A549 (cell line): ENCODE measurements around the gene STXBP6. TPM values are rescaled to one million over a fixed set of nuclear protein-coding genes. Genes with fewer than 3 reads are reported as not detected.

Experiments used
- ATAC-seq, 2 experiments: fragments of 200-7000 bp in 1 of 2; fragments of >200 bp in 1 of 2; cut with Nextera tagmentation in 1 of 2; cut with Tn5 transposase in 1 of 2; 3 replicates each; pipeline versions ENCODE4 v1.8.0 to v1.9.1; 2018 to 2020; ENCODE audit warnings: mild to moderate bottlenecking in 1 of 2, moderate library complexity in 1 of 2
- CTCF ChIA-PET: fragments of 300-600 bp; sonication (Branson Sonifier 250); formaldehyde crosslinking; extraction: SDS; loops from one replicate; lab custom pipeline; 2021; ENCODE audit warnings: antibody characterized with exemption, inconsistent platforms; lab: Yijun Ruan, JAX
- POLR2A ChIA-PET: fragments of 350-600 bp; formaldehyde crosslinking; extraction: SDS; loops from one replicate; lab custom pipeline; 2021; ENCODE audit warnings: antibody characterized with exemption, inconsistent platforms; lab: Yijun Ruan, JAX
- DNase-seq, 2 experiments: peaks; one replicate each; pipeline versions ENCODE4 v3.0.0 to v3.0.0-alpha.2; 2011 to 2016; ENCODE audit warnings: low read depth in 1 of 2, low spot score in 1 of 2
- FAIRE-seq: peaks from 2 replicates; lab custom pipeline; 2011; peaks lifted over from hg19 to GRCh38; lab: Jason Lieb, UNC
- H3K27ac ChIP-seq, 2 experiments: fragments of >200 bp; sonication (Bioruptor Twin); formaldehyde crosslinking; 3 replicates each; pipeline ENCODE4 v1.5.1; 2016 to 2017
- H3K4me1 ChIP-seq: fragments of >200 bp; sonication (Bioruptor Twin); formaldehyde crosslinking; 3 replicates; pipeline ENCODE4 v1.6.1; 2016
- H3K4me2 ChIP-seq: fragments of >200 bp; sonication (Bioruptor Twin); formaldehyde crosslinking; 3 replicates; pipeline ENCODE4 v1.6.1; 2016
- H3K4me3 ChIP-seq: fragments of >200 bp; sonication (Bioruptor Twin); formaldehyde crosslinking; 3 replicates; pipeline ENCODE4 v1.5.1; 2016
- H3K9me3 ChIP-seq: fragments of >200 bp; sonication (Bioruptor Twin); formaldehyde crosslinking; 3 replicates; pipeline ENCODE4 v1.6.1; 2016
- BHLHE40 ChIP-seq: IDR thresholded peaks from 2 replicates; pipeline ENCODE4 v1.6.1; 2012; ENCODE audit warnings: low read depth, low read length, inconsistent platforms
- CBX2 ChIP-seq: fragments of 200-600 bp; sonication (generic); IDR thresholded peaks from 2 replicates; pipeline ENCODE4 v1.6.1; 2016; ENCODE audit warnings: low read depth, mild to moderate bottlenecking, borderline replicate concordance
- CHD2 ChIP-seq: fragments of 150-350 bp; IDR thresholded peaks from 2 replicates; pipeline ENCODE4 v1.6.1; 2014; ENCODE audit warnings: low read length; ENCODE audit not compliant: partially characterized antibody
- CHD4 ChIP-seq: fragments of 200-600 bp; sonication (generic); IDR thresholded peaks from 2 replicates; pipeline ENCODE4 v1.6.1; 2016; ENCODE audit warnings: antibody characterized with exemption, mild to moderate bottlenecking, borderline replicate concordance
- CTCF ChIP-seq: fragments of >200 bp; sonication (Bioruptor Twin); formaldehyde crosslinking; IDR thresholded peaks from 3 replicates; pipeline ENCODE4 v1.5.1; 2016
- EP300 ChIP-seq, 2 experiments: fragments of >200 bp; sonication (Bioruptor Twin); formaldehyde crosslinking; IDR thresholded peaks; 2 replicates in 1 of 2; 3 replicates in 1 of 2; pipeline ENCODE4 v1.6.1; 2016 to 2017
- ESRRA ChIP-seq: fragments of 150-350 bp; IDR thresholded peaks from 2 replicates; pipeline ENCODE4 v1.6.1; 2014; ENCODE audit warnings: mild to moderate bottlenecking, low read length, borderline replicate concordance
- HOXB13 ChIP-seq: fragments of 250-450 bp; sonication (Bioruptor Pico); IDR thresholded peaks from 2 replicates; pipeline ENCODE4 v1.5.0; 2020; ENCODE audit warnings: low read depth, mild to moderate bottlenecking, moderate library complexity
- JUN ChIP-seq, 2 experiments: fragments of >200 bp; sonication (Bioruptor Twin); formaldehyde crosslinking; IDR thresholded peaks; 2 replicates in 1 of 2; 3 replicates in 1 of 2; pipeline ENCODE4 v1.6.1; 2016 to 2017
- KDM1A ChIP-seq: fragments of 200-600 bp; sonication (generic); IDR thresholded peaks from 2 replicates; pipeline ENCODE4 v1.6.1; 2016; ENCODE audit warnings: low read depth, mild to moderate bottlenecking
- KDM5A ChIP-seq: fragments of 200-600 bp; sonication (generic); IDR thresholded peaks from 2 replicates; pipeline ENCODE4 v1.6.1; 2016; ENCODE audit warnings: antibody characterized with exemption, mild to moderate bottlenecking
- NFE2L2 ChIP-seq: fragments of 150-350 bp; conservative IDR thresholded peaks from 2 replicates; pipeline ENCODE4 v1.6.1; 2014; ENCODE audit warnings: low read length
- NPAS2 ChIP-seq: fragments of 250-450 bp; sonication (Bioruptor Pico); IDR thresholded peaks from 2 replicates; pipeline ENCODE4 v1.8.0; 2022; ENCODE audit warnings: mild to moderate bottlenecking, moderate library complexity, borderline replicate concordance
- NR3C1 ChIP-seq: fragments of >200 bp; sonication (Bioruptor Twin); formaldehyde crosslinking; IDR thresholded peaks from 3 replicates; pipeline ENCODE4 v1.6.1; 2017
- RCOR1 ChIP-seq: fragments of 150-350 bp; IDR thresholded peaks from 2 replicates; pipeline ENCODE4 v1.6.1; 2014; ENCODE audit warnings: antibody characterized with exemption, low read length, low read depth
- RFX5 ChIP-seq: fragments of 450-650 bp; IDR thresholded peaks from 2 replicates; pipeline ENCODE4 v1.7.1; 2014; ENCODE audit warnings: antibody characterized with exemption, mild to moderate bottlenecking, moderate library complexity
- ZC3H11A ChIP-seq: fragments of 450-650 bp; IDR thresholded peaks from 2 replicates; pipeline ENCODE4 v1.6.1; 2014; ENCODE audit warnings: antibody characterized with exemption, mild to moderate bottlenecking
- ZFP36 ChIP-seq: fragments of 450-650 bp; IDR thresholded peaks from 2 replicates; pipeline ENCODE4 v1.6.1; 2014; ENCODE audit warnings: borderline replicate concordance; ENCODE audit not compliant: partially characterized antibody
- ZSCAN20 ChIP-seq: fragments of 250-450 bp; sonication (Bioruptor Pico); IDR thresholded peaks from 2 replicates; pipeline ENCODE4 v1.8.0; 2022; ENCODE audit warnings: mild to moderate bottlenecking, moderate library complexity
- WGBS: methylation state at CpG from one replicate; pipeline ENCODE4 v1.1.6; 2017; ENCODE audit errors: missing lambda C conversion rate; 5-methylcytosine and 5-hydroxymethylcytosine counted together
- polyA plus RNA-seq, 4 experiments: library from polyadenylated mRNA; depleted of rRNA in 3 of 4; stranded (reverse); fragments of >200 nt; fragmentation: RNase III in 1 of 4; extraction: RNeasy Plus Mini Kit Qiagen cat#74134 plus additional on column Dnase treatment in 1 of 4; gene quantifications; 2 replicates in 3 of 4; 3 replicates in 1 of 4; pipeline ENCODE4 v1.2.3, GENCODE V29; 2011 to 2017
- TF ChIP-seq, protein P1 (sequence below): IDR thresholded peaks from 2 replicates; pipeline ENCODE4 v1.6.1; 2012
- TF ChIP-seq, protein P2 (sequence below): IDR thresholded peaks from 2 replicates; pipeline ENCODE4 v1.6.1; 2012
- TF ChIP-seq, protein P3 (sequence below): fragments of 200-600 bp; sonication (generic); IDR thresholded peaks from 2 replicates; pipeline ENCODE4 v1.6.1; 2016; ENCODE audit warnings: antibody characterized with exemption, mild to moderate bottlenecking, moderate library complexity
- TF ChIP-seq, protein P4 (sequence below): fragments of >200 bp; sonication (Bioruptor Twin); formaldehyde crosslinking; IDR thresholded peaks from 3 replicates; pipeline ENCODE4 v1.6.1; 2016

The STXBP6 gene
- polyA plus RNA-seq, 2 of the 4 experiments (the other 2 are of a cell fraction): 1.7 to 6.3 TPM

GRCh38 chr14:24948261-24948847 lies 101.6 kb downstream of the STXBP6 start:
- DNase-seq (no peak), FAIRE-seq (no peak), ATAC-seq (no peak)
- H3K4me3 ChIP-seq: no peak overlapping the region
- 47% methylated on average over 1 of the region's 1 CpG for WGBS
- TF ChIP-seq, protein P1, sequence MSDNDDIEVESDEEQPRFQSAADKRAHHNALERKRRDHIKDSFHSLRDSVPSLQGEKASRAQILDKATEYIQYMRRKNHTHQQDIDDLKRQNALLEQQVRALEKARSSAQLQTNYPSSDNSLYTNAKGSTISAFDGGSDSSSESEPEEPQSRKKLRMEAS: no peak
- TF ChIP-seq CTCF: no peak
- TF ChIP-seq, protein P2, sequence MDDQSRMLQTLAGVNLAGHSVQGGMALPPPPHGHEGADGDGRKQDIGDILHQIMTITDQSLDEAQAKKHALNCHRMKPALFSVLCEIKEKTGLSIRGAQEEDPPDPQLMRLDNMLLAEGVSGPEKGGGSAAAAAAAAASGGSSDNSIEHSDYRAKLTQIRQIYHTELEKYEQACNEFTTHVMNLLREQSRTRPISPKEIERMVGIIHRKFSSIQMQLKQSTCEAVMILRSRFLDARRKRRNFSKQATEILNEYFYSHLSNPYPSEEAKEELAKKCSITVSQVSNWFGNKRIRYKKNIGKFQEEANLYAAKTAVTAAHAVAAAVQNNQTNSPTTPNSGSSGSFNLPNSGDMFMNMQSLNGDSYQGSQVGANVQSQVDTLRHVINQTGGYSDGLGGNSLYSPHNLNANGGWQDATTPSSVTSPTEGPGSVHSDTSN: no peak
- no peak for TF ChIP-seq RCOR1
- no peak for TF ChIP-seq ESRRA
- no peak for TF ChIP-seq CHD4
- TF ChIP-seq, protein P3, sequence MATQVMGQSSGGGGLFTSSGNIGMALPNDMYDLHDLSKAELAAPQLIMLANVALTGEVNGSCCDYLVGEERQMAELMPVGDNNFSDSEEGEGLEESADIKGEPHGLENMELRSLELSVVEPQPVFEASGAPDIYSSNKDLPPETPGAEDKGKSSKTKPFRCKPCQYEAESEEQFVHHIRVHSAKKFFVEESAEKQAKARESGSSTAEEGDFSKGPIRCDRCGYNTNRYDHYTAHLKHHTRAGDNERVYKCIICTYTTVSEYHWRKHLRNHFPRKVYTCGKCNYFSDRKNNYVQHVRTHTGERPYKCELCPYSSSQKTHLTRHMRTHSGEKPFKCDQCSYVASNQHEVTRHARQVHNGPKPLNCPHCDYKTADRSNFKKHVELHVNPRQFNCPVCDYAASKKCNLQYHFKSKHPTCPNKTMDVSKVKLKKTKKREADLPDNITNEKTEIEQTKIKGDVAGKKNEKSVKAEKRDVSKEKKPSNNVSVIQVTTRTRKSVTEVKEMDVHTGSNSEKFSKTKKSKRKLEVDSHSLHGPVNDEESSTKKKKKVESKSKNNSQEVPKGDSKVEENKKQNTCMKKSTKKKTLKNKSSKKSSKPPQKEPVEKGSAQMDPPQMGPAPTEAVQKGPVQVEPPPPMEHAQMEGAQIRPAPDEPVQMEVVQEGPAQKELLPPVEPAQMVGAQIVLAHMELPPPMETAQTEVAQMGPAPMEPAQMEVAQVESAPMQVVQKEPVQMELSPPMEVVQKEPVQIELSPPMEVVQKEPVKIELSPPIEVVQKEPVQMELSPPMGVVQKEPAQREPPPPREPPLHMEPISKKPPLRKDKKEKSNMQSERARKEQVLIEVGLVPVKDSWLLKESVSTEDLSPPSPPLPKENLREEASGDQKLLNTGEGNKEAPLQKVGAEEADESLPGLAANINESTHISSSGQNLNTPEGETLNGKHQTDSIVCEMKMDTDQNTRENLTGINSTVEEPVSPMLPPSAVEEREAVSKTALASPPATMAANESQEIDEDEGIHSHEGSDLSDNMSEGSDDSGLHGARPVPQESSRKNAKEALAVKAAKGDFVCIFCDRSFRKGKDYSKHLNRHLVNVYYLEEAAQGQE: no peak
- TF ChIP-seq BHLHE40: no peak
- TF ChIP-seq, protein P4, sequence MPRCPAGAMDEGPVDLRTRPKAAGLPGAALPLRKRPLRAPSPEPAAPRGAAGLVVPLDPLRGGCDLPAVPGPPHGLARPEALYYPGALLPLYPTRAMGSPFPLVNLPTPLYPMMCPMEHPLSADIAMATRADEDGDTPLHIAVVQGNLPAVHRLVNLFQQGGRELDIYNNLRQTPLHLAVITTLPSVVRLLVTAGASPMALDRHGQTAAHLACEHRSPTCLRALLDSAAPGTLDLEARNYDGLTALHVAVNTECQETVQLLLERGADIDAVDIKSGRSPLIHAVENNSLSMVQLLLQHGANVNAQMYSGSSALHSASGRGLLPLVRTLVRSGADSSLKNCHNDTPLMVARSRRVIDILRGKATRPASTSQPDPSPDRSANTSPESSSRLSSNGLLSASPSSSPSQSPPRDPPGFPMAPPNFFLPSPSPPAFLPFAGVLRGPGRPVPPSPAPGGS: no peak
- no peak for TF ChIP-seq ZFP36
- H3K27ac ChIP-seq: no peak overlapping the region
- CTCF ChIA-PET: no interaction called here
- no peaks in the 10 kb centered on the region for H3K9me3 ChIP-seq
- H3K4me1 ChIP-seq: no peaks in the 10 kb centered on the region
- no peak overlapping the region for H3K4me2 ChIP-seq
- POLR2A ChIA-PET: no interaction called here

DNA sequence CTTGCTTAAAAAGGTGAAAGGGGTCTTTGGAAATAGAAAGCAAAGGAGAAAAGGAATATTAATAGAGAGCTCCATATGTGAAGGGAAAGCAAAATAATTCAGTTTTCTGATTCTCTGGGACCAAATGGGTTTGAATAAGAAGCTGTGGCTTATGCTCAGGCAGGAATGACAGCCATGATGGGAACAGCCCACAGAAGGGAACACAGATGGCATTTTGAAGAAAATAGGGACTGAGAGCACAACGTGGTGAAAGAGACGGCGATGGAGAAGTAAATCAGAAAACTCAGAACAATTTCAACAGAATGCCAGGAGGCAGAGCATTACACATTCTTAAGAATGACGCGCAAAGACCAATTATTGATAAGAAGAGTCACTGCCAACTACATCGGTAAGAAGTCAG lies 102.8 kb downstream of the STXBP6 start:
- POLR2A ChIA-PET: no interaction called here
- no peak for DNase-seq
- TF ChIP-seq RCOR1 (no peak), HOXB13 (no peak), ZFP36 (no peak), NFE2L2 (no peak), NPAS2 (CRISPR knock-in tag) (no peak), ESRRA (no peak)
- TF ChIP-seq, all 56 proteins: peak for 0
- FAIRE-seq: no peak
- no peaks in the 10 kb centered on the region for H3K9me3 ChIP-seq
- WGBS: 68% methylated on average over 6 of the region's 6 CpGs
- H3K27ac ChIP-seq: no peak overlapping the region
- CTCF ChIA-PET: no interaction called here
- H3K4me2 ChIP-seq: no peak overlapping the region
- H3K4me1 ChIP-seq: no peaks in the 10 kb centered on the region
- no peak for ATAC-seq
- no peak overlapping the region for H3K4me3 ChIP-seq

DNA sequence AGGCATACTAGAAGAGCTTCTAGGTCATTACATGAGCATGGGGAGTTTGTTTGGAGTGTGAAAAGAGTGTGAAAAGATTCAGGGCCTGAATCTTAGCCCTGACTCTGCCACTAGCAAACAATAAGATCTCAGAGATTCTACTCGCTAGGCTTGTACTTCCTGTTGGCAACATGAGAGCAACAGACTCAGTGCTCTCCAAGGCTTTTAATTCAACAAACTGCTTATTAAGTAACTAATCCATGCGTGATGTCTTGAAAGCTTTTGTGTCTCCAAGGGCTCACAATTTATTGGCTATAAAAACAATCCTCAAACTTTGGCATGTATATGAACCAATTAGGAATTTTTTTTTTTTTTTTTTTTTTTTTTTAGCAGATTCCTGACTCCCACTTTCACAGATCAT lies 105.1 kb downstream of the STXBP6 start:
- no peak for ATAC-seq
- POLR2A ChIA-PET: no interaction called here
- no peak for DNase-seq
- CTCF ChIA-PET: no interaction called here
- H3K4me2 ChIP-seq: no peak overlapping the region
- no peak overlapping the region for H3K4me3 ChIP-seq
- H3K27ac ChIP-seq: no peak overlapping the region
- H3K4me1 ChIP-seq: no peaks in the 10 kb centered on the region
- FAIRE-seq: no peak
- WGBS: 66% methylated on average over 2 of the region's 2 CpGs
- no peaks in the 10 kb centered on the region for H3K9me3 ChIP-seq
- TF ChIP-seq CHD2 (no peak), ZC3H11A (no peak), KDM5A (no peak), KDM1A (no peak), RFX5 (no peak), ZSCAN20 (CRISPR knock-in tag) (no peak), EP300 (IDR thresholded peaks at IDR 0.05) (no peak), CBX2 (no peak), JUN (IDR thresholded peaks at IDR 0.05) (no peak), NR3C1 (no peak), CTCF (no peak)
